GM23248 (cell line): Measurements from ENCODE around the gene TLE3. TPM values are rescaled to one million over a fixed set of nuclear protein-coding genes. Genes with fewer than 3 reads are reported as not detected.

Source experiments
- DNase-seq: peaks from one replicate; pipeline ENCODE4 v3.0.0-alpha.2; 2015
- H2AFZ ChIP-seq: fragments of 200-600 bp; sonication (generic); 2 replicates; pipeline ENCODE4 v1.6.1; 2016; ENCODE audit warnings: antibody characterized with exemption
- H3F3A ChIP-seq: fragments of 200-600 bp; sonication (generic); 2 replicates; pipeline ENCODE4 v1.6.1; 2016; ENCODE audit warnings: mild to moderate bottlenecking, antibody characterized with exemption, mixed run types; ENCODE audit not compliant: insufficient read depth
- H3K27ac ChIP-seq: fragments of 200-600 bp; sonication (generic); 2 replicates; pipeline ENCODE4 v1.5.1; 2016; ENCODE audit warnings: mild to moderate bottlenecking
- H3K27me3 ChIP-seq: fragments of 200-600 bp; sonication (generic); replicated peaks from 2 replicates; pipeline ENCODE4 v1.6.1; 2016; ENCODE audit warnings: mild to moderate bottlenecking; ENCODE audit not compliant: insufficient read depth
- H3K36me3 ChIP-seq: fragments of 200-600 bp; sonication (generic); 2 replicates; pipeline ENCODE4 v1.6.1; 2016; ENCODE audit warnings: low read depth, mild to moderate bottlenecking
- H3K4me1 ChIP-seq: fragments of 200-600 bp; sonication (generic); 2 replicates; pipeline ENCODE4 v1.6.1; 2016; ENCODE audit warnings: mild to moderate bottlenecking; ENCODE audit not compliant: insufficient read depth
- H3K4me2 ChIP-seq: fragments of 200-600 bp; sonication (generic); one replicate; pipeline ENCODE4 v1.6.1; 2016; ENCODE audit warnings: mild to moderate bottlenecking; ENCODE audit not compliant: unreplicated experiment
- H3K4me3 ChIP-seq: fragments of 200-600 bp; sonication (generic); 2 replicates; pipeline ENCODE4 v1.5.1; 2016; ENCODE audit warnings: mild to moderate bottlenecking
- H3K79me2 ChIP-seq: fragments of 200-600 bp; sonication (generic); 2 replicates; pipeline ENCODE4 v1.6.1; 2016; ENCODE audit warnings: mild to moderate bottlenecking; ENCODE audit not compliant: insufficient read depth
- H3K9ac ChIP-seq: fragments of 200-600 bp; sonication (generic); 2 replicates; pipeline ENCODE4 v1.6.1; 2016; ENCODE audit warnings: mild to moderate bottlenecking
- H3K9me2 ChIP-seq: fragments of 200-600 bp; sonication (generic); 2 replicates; pipeline ENCODE4 v1.6.1; 2016; ENCODE audit warnings: mixed run types, mild to moderate bottlenecking, moderate library complexity; ENCODE audit not compliant: insufficient read depth
- H3K9me3 ChIP-seq: fragments of 200-600 bp; sonication (generic); one replicate; pipeline ENCODE4 v1.6.1; 2017; ENCODE audit warnings: low read depth
- H4K20me1 ChIP-seq: fragments of 200-600 bp; sonication (generic); 2 replicates; pipeline ENCODE4 v1.6.0; 2016; ENCODE audit not compliant: insufficient read depth
- EZH2 ChIP-seq: fragments of 200-600 bp; sonication (generic); IDR thresholded peaks from 2 replicates; pipeline ENCODE4 v1.6.1; 2018; ENCODE audit warnings: antibody characterized with exemption, mild to moderate bottlenecking; ENCODE audit not compliant: insufficient read depth, poor library complexity, severe bottlenecking
- EZH2phosphoT487 ChIP-seq: fragments of 200-600 bp; sonication (generic); IDR thresholded peaks from 2 replicates; pipeline ENCODE4 v1.6.1; 2018; ENCODE audit warnings: antibody characterized with exemption, moderate library complexity, mild to moderate bottlenecking, low read depth; ENCODE audit not compliant: insufficient read depth
- WGBS, 2 experiments: methylation state at CpG; one replicate each; pipeline ENCODE4 v1.1.6; 2015 to 2017; ENCODE audit warnings: low lambda C conversion rate in 2 of 2, low coverage in 1 of 2; ENCODE audit errors: missing lambda C conversion rate in 2 of 2; 5-methylcytosine and 5-hydroxymethylcytosine counted together
- in situ Hi-C: fragments of 300-500 bp; cut with MboI; formaldehyde crosslinking; loops from 2 replicates; pipeline ENCODE4 v1.15.0; 2020
- polyA plus RNA-seq: library from polyadenylated mRNA; unstranded; fragments of >200 nt; fragmentation: Nextera tagmentation; extraction: Ambion mirVana; gene quantifications from 2 replicates; pipeline ENCODE4 v1.2.1, GENCODE V29; 2016
- total RNA-seq: library from RNA; depleted of rRNA; stranded (reverse); fragments of >200 nt; shearing (Covaris generic); gene quantifications from 2 replicates; pipeline ENCODE4 v1.2.3, GENCODE V29; 2014

Gene TLE3
- total and polyA plus RNA-seq, 2 experiments from 2014 or later: 11.7 to 37.6 TPM

DNA sequence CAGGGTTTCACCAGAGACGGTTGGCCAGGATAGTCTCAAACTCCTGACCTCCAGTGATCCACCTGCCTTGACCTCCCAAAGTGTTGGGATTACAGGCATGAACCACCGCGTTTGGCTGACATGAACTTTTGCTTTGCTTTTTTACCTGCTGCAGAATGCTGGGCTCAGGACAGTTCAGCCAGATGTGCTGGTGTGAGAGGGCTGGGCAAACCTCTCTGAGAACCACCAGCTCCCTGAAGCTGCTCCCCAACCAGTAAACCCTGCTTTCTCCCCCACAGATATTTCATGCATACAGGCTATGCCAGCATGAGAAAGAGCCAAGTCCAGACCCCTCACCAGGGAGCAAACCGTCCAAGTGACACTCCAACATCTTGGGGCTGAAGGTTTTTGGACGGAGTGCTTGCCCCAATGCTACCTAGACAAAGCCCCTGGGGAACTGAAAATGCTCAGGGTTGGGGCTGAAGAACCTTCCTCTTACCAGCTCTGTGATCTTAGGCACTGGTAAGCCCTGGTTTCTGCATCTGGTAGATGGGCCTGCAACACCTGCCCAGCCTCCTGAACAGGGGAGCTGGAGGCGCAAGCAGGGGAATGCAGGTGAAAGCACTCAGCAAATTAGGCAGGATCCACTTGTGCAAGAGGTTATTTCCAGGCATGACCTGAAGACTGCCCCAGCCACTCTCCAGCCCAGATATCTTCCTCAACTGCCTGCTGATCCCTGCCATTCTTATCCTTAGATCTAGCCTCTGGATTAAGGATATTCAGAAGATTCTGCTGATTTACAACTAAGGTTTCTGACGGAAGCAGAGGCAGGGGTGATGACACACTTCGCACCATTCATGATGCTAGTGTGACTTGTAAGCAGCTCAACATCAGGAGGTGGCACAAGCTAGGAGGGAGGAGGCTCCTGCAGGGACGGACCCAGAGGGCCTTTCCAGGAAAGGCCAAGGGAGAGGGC lies 78.8 kb downstream of the TLE3 start:
- H3K9me3 ChIP-seq: no peaks in the 10 kb centered on the region
- no peaks in the 10 kb centered on the region for H4K20me1 ChIP-seq
- peaks cover 13% of the 10 kb centered on the region for H3K4me1 ChIP-seq
- no peak overlapping the region for H3K27ac ChIP-seq
- H3K79me2 ChIP-seq: no peaks in the 10 kb centered on the region
- H3F3A ChIP-seq: peaks cover 7% of the 10 kb centered on the region
- in situ Hi-C loops: no loop called here
- 79% methylated on average over 9 of the region's 9 CpGs for WGBS, 2 experiments
- no peak overlapping the region for H3K4me3 ChIP-seq
- no peaks in the 10 kb centered on the region for H3K9me2 ChIP-seq
- TF ChIP-seq EZH2 (no peak), EZH2phosphoT487 (no peak)
- DNase-seq: no peak
- no peak overlapping the region for H3K4me2 ChIP-seq
- H3K36me3 ChIP-seq: no peaks in the 10 kb centered on the region
- no peak overlapping the region for H2AFZ ChIP-seq
- no peak overlapping the region for H3K9ac ChIP-seq
- no peaks in the 10 kb centered on the region; the same call in 1 of the 2 replicates for H3K27me3 ChIP-seq

DNA sequence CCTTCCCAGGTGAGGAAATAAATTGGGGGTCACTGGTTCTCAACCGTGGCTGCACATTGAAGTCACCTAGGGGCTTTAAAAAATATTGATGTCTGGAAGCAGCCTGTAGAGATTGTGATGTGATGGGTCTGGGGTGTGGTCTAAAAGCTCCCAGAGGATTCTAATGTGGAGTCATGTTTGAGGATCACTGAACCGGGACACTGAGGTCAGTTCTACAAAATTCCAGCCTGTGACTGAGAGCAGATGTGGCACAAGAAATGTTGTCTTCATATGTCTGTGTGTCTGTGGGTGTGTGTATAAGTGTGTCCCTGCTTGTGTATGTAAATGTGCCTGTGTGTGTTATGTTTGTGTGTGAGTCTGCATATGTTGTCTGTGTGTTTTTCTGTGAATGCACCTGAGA lies 79.9 kb downstream of the TLE3 start:
- Histone ChIP-seq H3K27ac (no peak overlapping the region), H3F3A (no peaks in the 10 kb centered on the region; the same call in 1 of the 2 replicates), H2AFZ (no peak overlapping the region), H3K9ac (no peak overlapping the region), H3K9me3 (no peaks in the 10 kb centered on the region), H3K9me2 (no peaks in the 10 kb centered on the region), H3K4me2 (no peak overlapping the region), H3K4me3 (no peak overlapping the region), H4K20me1 (no peaks in the 10 kb centered on the region), H3K36me3 (no peaks in the 10 kb centered on the region), H3K27me3 (no peaks in the 10 kb centered on the region; the same call in 1 of the 2 replicates), H3K79me2 (no peaks in the 10 kb centered on the region), H3K4me1 (peaks cover 3% of the 10 kb centered on the region)
- no peak for TF ChIP-seq EZH2
- TF ChIP-seq EZH2phosphoT487: no peak
- WGBS, 2 experiments: 50 to 65% methylated on average over 2 of the region's 2 CpGs
- DNase-seq: no peak
- in situ Hi-C loops: no loop called here

DNA sequence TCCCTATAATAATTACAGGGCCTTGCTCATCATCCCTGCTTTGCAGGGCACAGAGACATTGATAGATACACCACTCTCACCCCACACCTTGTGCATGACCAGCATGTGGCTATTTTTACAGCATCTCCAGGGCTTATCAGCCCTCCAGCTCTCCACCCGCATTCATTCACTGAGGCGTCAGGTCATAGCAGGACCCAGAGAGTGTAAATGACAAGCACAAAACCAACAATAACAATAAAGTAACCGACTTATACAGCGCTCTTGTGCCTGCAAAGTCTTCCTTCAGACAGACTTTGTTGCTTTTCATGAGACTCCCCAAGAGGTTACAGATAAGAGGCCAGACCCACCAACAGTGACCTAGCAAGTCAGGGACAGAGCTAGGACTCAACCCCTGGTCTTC lies 80.7 kb downstream of the TLE3 start:
- in situ Hi-C loops: no loop called here
- H3K9me2 ChIP-seq: no peaks in the 10 kb centered on the region
- H3F3A ChIP-seq: no peaks in the 10 kb centered on the region
- no peak overlapping the region for H3K27ac ChIP-seq
- no peaks in the 10 kb centered on the region for H3K4me1 ChIP-seq
- no peak overlapping the region for H3K4me3 ChIP-seq
- no peak overlapping the region for H2AFZ ChIP-seq
- no peaks in the 10 kb centered on the region for H3K9me3 ChIP-seq
- 86 to 90% methylated on average over 4 of the region's 4 CpGs for WGBS, 2 experiments
- H4K20me1 ChIP-seq: no peaks in the 10 kb centered on the region
- no peaks in the 10 kb centered on the region for H3K36me3 ChIP-seq
- H3K4me2 ChIP-seq: no peak overlapping the region
- DNase-seq: no peak
- no peak overlapping the region for H3K9ac ChIP-seq
- H3K79me2 ChIP-seq: no peaks in the 10 kb centered on the region
- H3K27me3 ChIP-seq: no peaks in the 10 kb centered on the region; the same call in 1 of the 2 replicates
- TF ChIP-seq EZH2 (no peak), EZH2phosphoT487 (no peak)

DNA sequence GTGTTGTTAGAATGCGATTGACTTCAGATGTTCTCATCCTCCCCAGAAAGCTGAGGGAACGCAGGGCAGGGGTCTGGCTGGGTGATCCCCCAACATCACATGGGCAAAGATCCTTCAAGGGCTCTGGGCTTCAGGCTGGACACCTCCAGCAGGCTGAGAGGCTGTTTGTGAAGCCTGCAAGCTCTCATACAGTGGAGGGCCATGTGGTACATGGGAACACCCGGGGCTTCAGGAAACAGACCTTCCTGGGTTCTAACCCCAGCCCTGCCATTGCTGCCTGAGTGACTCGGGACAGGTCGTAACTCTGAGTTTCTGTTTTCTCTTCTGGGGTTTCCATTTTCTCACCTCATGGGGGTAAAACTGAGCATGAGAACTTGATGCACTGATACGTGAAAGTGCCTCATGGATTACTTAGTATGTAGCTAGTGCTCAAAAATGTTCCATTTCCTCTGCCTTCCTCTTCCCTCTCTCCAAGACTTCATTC lies 81.2 kb downstream of the TLE3 start:
- Histone ChIP-seq H3K9ac (no peak overlapping the region), H3K36me3 (no peaks in the 10 kb centered on the region), H3K4me1 (no peaks in the 10 kb centered on the region), H3K9me2 (no peaks in the 10 kb centered on the region), H3F3A (no peaks in the 10 kb centered on the region), H3K27ac (no peak overlapping the region), H3K79me2 (no peaks in the 10 kb centered on the region), H3K9me3 (no peaks in the 10 kb centered on the region), H3K4me2 (no peak overlapping the region), H3K27me3 (no peaks in the 10 kb centered on the region; the same call in 1 of the 2 replicates), H4K20me1 (no peaks in the 10 kb centered on the region), H3K4me3 (no peak overlapping the region), H2AFZ (no peak overlapping the region)
- in situ Hi-C loops: no loop called here
- 66 to 70% methylated on average over 6 of the region's 6 CpGs for WGBS, 2 experiments
- no peak for TF ChIP-seq EZH2
- TF ChIP-seq EZH2phosphoT487: no peak
- DNase-seq: no peak
